Kidney glomerular epithelial cell (primary cell): ENCODE measurements around the gene SLF1.

Source experiments
- DNase-seq: peaks from one replicate; lab custom pipeline; 2025; lab: John Stamatoyannopoulos, UW

SLF1 gene

GRCh38 chr5:94711785-94712184 lies 93.3 kb downstream of the SLF1 start:
- no peak for DNase-seq

- DNase-seq = no peak
These were observed 97.3 kb downstream of the SLF1 start for GRCh38 chr5:94715768-94716167.

GRCh38 chr5:94725142-94725541 lies 106.7 kb downstream of the SLF1 start:
- DNase-seq = no peak

GRCh38 chr5:94731471-94731870 lies 113.0 kb downstream of the SLF1 start:
- no peak for DNase-seq

- DNase-seq = no peak
These were observed 118.0 kb downstream of the SLF1 start for GRCh38 chr5:94736498-94736897.

- DNase-seq = no peak
These were observed 121.8 kb downstream of the SLF1 start for GRCh38 chr5:94740286-94740685.

- DNase-seq = no peak
These were observed 124.4 kb downstream of the SLF1 start for GRCh38 chr5:94742852-94743251.

- DNase-seq = no peak
These were observed 126.4 kb downstream of the SLF1 start for GRCh38 chr5:94744906-94745305.

- DNase-seq = peak; percentile 85
These were observed 127.6 kb downstream of the SLF1 start for GRCh38 chr5:94745786-94746730.

GRCh38 chr5:94746731-94747124 lies 128.3 kb downstream of the SLF1 start:
- DNase-seq = peak; percentile 13
